Upper lobe of left lung (tissue), 6 donors: ENCODE measurements around the gene MUC22. TPM values are rescaled to one million over a fixed set of nuclear protein-coding genes. Genes with fewer than 3 reads are reported as not detected.
A peak's percentile ranks its signal among the peaks of the same experiment; 100 is the strongest.

Experiments used
- ATAC-seq, 2 donors: fragments of 200-7000 bp; cut with Tn5 transposase; one replicate each; pipeline ENCODE4 v1.9.1; 2022; ENCODE audit warnings: mild to moderate bottlenecking in 2 of 2, moderate library complexity in 2 of 2; ENCODE audit not compliant: low FRiP score in 2 of 2
- DNase-seq, 2 donors: peaks; one replicate each; pipeline ENCODE4 v3.0.0-alpha.2; 2019 to 2020
- H3K27ac ChIP-seq, 4 donors: fragments of 200-600 bp; sonication (generic); one replicate each; pipeline ENCODE4 v1.5.1; 2016 to 2019
- H3K27me3 ChIP-seq, 4 donors: fragments of 200-600 bp; sonication (generic); one replicate each; pipeline ENCODE4 v1.5.1; 2017 to 2019
- H3K36me3 ChIP-seq, 4 donors: fragments of 200-600 bp; sonication (generic); one replicate each; pipeline ENCODE4 v1.5.1; 2016 to 2019
- H3K4me1 ChIP-seq, 4 donors: fragments of 200-600 bp; sonication (generic); one replicate each; pipeline ENCODE4 v1.5.1; 2018 to 2019
- H3K4me3 ChIP-seq, 4 donors: fragments of 200-600 bp; sonication (generic); one replicate each; pipeline ENCODE4 v1.5.1; 2017 to 2019; ENCODE audit warnings: mild to moderate bottlenecking in 2 of 4, moderate library complexity in 1 of 4
- H3K9me3 ChIP-seq, 4 donors: fragments of 200-600 bp; sonication (generic); one replicate each; pipeline ENCODE4 v1.5.1; 2018 to 2019
- CTCF ChIP-seq, 6 experiments: fragments of 450-650 bp in 4 of 6; fragments of 200-600 bp in 2 of 6; sonication (generic) in 2 of 6; IDR thresholded peaks; one replicate each; pipeline ENCODE4 v1.5.1; 2016 to 2019; ENCODE audit warnings: antibody characterized with exemption in 6 of 6
- EP300 ChIP-seq, 4 donors: sonication (generic); formaldehyde crosslinking; IDR thresholded peaks; one replicate each; pipeline ENCODE4 v1.5.1; 2017; ENCODE audit warnings: antibody characterized with exemption in 4 of 4, control low read depth in 2 of 4
- POLR2A ChIP-seq, 4 donors: fragments of 450-650 bp; IDR thresholded peaks; one replicate each; pipeline ENCODE4 v1.5.1; 2016 to 2017; ENCODE audit warnings: antibody characterized with exemption in 4 of 4, mild to moderate bottlenecking in 2 of 4
- POLR2AphosphoS5 ChIP-seq, 2 donors: sonication (generic); formaldehyde crosslinking; IDR thresholded peaks; one replicate each; pipeline ENCODE4 v1.5.1; 2017; ENCODE audit warnings: antibody characterized with exemption in 2 of 2
- WGBS, 2 donors: methylation state at CpG; one replicate each; pipeline ENCODE4 v1.1.5; 2017 to 2018; 5-methylcytosine and 5-hydroxymethylcytosine counted together
- total RNA-seq, 6 donors: library from RNA; depleted of rRNA in 4 of 6; stranded (reverse); fragments of >200 nt in 4 of 6; gene quantifications; one replicate each; pipeline versions ENCODE4 v1.1.0 to v1.2.1, GENCODE V29; 2016 to 2021
- donor health status: DM: no; HTN: no; CAD: no; lungs with moderate emphysema.
- donor health status: DM: no; HTN: yes; CAD: no; lungs with severe emphysema.

Gene MUC22
- total RNA-seq, result under 1 TPM in 3 of 6 donors, not detected in 3; 0.06 to 0.15 (median 0.07) TPM

- Histone ChIP-seq H3K9me3 (peaks cover 0 to 3% (median 0%) of the 10 kb centered on the region in 4 donors), H3K4me3 (no peak within 1 kb of the TSS), H3K27ac (no peak within 1 kb of the TSS), H3K4me1 (peaks cover 0 to 16% (median 4%) of the 10 kb centered on the region in 4 donors), H3K36me3 (no peaks in the 10 kb centered on the region), H3K27me3 (no peaks in the 10 kb centered on the region)
- WGBS, 2 donors, result 93 to 96% methylated on average over 4 of the region's 4 CpGs
- TF ChIP-seq POLR2A (IDR thresholded peaks at IDR 0.05) (no peak), CTCF (IDR thresholded peaks at IDR 0.05) (no peak), POLR2AphosphoS5 (IDR thresholded peaks at IDR 0.05) (no peak), EP300 (IDR thresholded peaks at IDR 0.05) (no peak)
- no peak for ATAC-seq
- DNase-seq, result no peak
Measured at GRCh38 chr6:31010393-31011060, at the start of gene MUC22. MUC22 (plus strand) TSS chr6:31010474; CDS start chr6:31010707, 233 bp downstream.

GRCh38 chr6:30960907-30961673 is 49.2 kb upstream of the MUC22 start:
- no peak for TF ChIP-seq POLR2A (IDR thresholded peaks at IDR 0.05)
- no peak for TF ChIP-seq EP300 (IDR thresholded peaks at IDR 0.05)
- TF ChIP-seq CTCF (IDR thresholded peaks at IDR 0.05), result no peak
- no peak for TF ChIP-seq POLR2AphosphoS5 (IDR thresholded peaks at IDR 0.05)
- no peaks in the 10 kb centered on the region for H3K9me3 ChIP-seq
- peaks cover 1 to 20% (median 7%) of the 10 kb centered on the region in 4 donors for H3K4me1 ChIP-seq
- no peak overlapping the region for H3K4me3 ChIP-seq
- DNase-seq (peak in 1 of 2 donors; percentile 73), ATAC-seq (peak; percentile 49 to 68)
- no peaks in the 10 kb centered on the region for H3K27me3 ChIP-seq
- no peaks in the 10 kb centered on the region for H3K36me3 ChIP-seq
- peak overlapping the region; percentile 11 to 43 (median 34) for H3K27ac ChIP-seq
- 55 to 62% methylated on average over 9 of the region's 9 CpGs for WGBS, 2 donors

- Histone ChIP-seq H3K4me3 (no peak overlapping the region), H3K36me3 (no peaks in the 10 kb centered on the region), H3K27ac (no peak overlapping the region), H3K4me1 (peaks cover 0 to 15% (median 3%) of the 10 kb centered on the region in 4 donors), H3K9me3 (no peaks in the 10 kb centered on the region), H3K27me3 (no peaks in the 10 kb centered on the region)
- DNase-seq, result no peak
- no peak for ATAC-seq
- TF ChIP-seq POLR2A (IDR thresholded peaks at IDR 0.05), result no peak
- TF ChIP-seq EP300 (IDR thresholded peaks at IDR 0.05), result no peak
- TF ChIP-seq CTCF (IDR thresholded peaks at IDR 0.05), result no peak
- TF ChIP-seq POLR2AphosphoS5 (IDR thresholded peaks at IDR 0.05), result no peak
Measured at GRCh38 chr6:30962716-30963115, 47.6 kb upstream of the MUC22 start.

GRCh38 chr6:30963641-30964040 is 46.6 kb upstream of the MUC22 start:
- DNase-seq (no peak), ATAC-seq (no peak)
- H3K9me3 ChIP-seq, result no peaks in the 10 kb centered on the region
- WGBS, 2 donors, result 80 to 88% methylated on average over 6 of the region's 6 CpGs
- no peak overlapping the region for H3K27ac ChIP-seq
- H3K36me3 ChIP-seq, result no peaks in the 10 kb centered on the region
- TF ChIP-seq EP300 (IDR thresholded peaks at IDR 0.05), result no peak
- no peak for TF ChIP-seq POLR2A (IDR thresholded peaks at IDR 0.05)
- TF ChIP-seq POLR2AphosphoS5 (IDR thresholded peaks at IDR 0.05), result no peak
- TF ChIP-seq CTCF (IDR thresholded peaks at IDR 0.05), result no peak
- no peak overlapping the region for H3K4me3 ChIP-seq
- no peaks in the 10 kb centered on the region for H3K27me3 ChIP-seq
- peaks cover 0 to 15% (median 3%) of the 10 kb centered on the region in 4 donors for H3K4me1 ChIP-seq
